Stimulated activated CD4-positive, alpha-beta T cell treated with anti-CD3 and anti-CD28 coated beads, Interleukin-2, amount 100 ng/mL, for 4 hours (primary cell): ENCODE measurements around the gene RXRA.

Experiments
- DNase-seq: peaks from one replicate; pipeline ENCODE4 v3.0.0-alpha.2; 2020; ENCODE audit warnings: low read depth

The RXRA gene

GRCh38 chr9:134355158-134355557, 28.9 kb downstream of the RXRA start:
- DNase-seq = no peak

- DNase-seq = no peak
Observed at GRCh38 chr9:134355561-134356279, 29.5 kb downstream of the RXRA start.

- no peak for DNase-seq
Observed at GRCh38 chr9:134356496-134357470, 30.5 kb downstream of the RXRA start.

- DNase-seq = no peak
Observed at GRCh38 chr9:134357631-134358025, 31.4 kb downstream of the RXRA start.

- no peak for DNase-seq
Observed at GRCh38 chr9:134358026-134358661, 31.9 kb downstream of the RXRA start.

DNA sequence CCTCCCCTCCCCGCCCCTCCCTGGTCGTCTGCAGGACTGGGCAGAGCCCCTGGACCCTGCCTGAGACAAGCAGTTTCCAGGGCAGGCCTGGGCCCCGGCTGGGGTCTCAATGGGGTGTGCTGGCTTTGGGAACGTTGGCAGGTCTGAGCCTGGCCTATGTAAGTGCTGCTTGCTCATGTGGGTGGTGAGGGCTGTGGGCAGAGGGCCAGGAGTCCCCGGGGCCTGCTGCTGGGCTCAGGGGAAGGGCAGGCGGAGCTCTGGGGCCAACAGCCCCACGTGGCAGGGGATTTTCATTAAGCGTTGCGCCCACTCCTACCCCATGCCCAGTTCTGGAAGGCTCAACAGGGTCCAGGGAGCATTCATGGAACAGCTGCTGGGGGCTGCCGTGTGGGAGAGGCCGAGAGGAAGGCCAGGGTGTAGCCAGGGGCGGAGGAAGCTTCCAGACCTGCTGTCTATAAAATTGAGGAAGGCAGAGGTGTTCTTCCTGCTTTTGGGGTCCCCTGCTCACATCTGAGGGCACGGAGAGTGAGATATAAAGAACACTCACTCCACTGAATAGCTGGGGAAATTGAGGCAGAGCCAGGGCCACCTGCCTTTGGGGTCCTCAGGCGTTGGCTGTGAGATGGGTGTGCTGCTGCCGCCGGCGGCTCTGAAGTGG, 32.5 kb downstream of the RXRA start:
- no peak for DNase-seq

DNA sequence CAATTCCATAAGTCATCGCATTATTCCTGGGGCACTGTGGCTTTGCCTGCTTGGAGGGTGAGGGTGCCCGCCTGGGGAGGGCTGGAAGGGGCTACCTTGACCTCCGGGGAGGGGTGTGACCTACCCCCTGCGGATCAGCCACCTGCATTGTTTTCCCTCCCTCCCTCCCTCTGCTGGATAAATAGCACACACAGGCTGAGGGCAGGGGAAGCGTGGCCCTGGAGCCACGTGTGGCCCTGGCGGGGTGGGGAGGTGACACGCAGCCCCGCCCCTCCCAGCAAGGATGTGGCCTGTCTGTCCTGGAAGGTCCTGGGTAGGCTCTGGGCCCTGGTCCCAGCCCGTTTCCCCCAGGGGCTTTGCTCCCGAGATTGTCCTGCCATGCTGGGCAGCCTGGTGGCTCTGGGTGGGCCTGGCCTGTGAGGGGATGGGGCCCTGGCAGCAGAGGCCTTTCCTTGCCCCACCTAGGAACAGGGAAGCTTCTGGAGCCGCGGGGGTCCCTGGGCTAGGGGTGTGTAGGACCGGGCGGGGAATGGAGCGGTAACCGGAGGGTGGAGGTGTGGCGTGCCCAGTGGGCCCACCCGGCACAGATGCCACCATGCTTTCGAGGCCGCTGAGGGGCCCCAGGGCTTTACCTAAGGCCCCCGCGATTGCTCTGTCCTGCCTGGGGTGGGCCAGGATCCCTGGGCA, 33.4 kb downstream of the RXRA start:
- DNase-seq = no peak

GRCh38 chr9:134360180-134360759, 34.0 kb downstream of the RXRA start:
- no peak for DNase-seq

DNA sequence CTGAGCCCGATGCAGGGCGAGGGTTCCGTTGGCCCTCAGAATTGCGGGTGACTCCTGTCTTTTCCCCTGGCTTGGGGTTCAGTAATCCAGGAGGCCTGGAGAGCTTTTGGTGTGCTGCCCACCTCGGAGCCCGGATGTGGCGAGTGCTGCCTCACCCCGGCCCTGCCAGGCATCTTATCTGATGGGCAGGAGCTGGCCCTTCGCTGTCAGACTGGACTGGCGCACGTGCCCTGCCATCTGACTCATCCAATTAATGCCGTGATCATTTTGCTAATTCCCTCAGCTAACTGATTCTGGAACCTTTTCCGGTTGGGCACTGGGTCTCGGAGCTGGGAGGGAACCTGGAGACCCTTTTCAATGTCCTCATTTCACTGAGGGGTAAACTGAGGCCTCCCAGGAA, 34.6 kb downstream of the RXRA start:
- no peak for DNase-seq

- DNase-seq = no peak
Observed at GRCh38 chr9:134361426-134361825, 35.2 kb downstream of the RXRA start.

- no peak for DNase-seq
Observed at GRCh38 chr9:134361843-134362414, 35.7 kb downstream of the RXRA start.

DNA sequence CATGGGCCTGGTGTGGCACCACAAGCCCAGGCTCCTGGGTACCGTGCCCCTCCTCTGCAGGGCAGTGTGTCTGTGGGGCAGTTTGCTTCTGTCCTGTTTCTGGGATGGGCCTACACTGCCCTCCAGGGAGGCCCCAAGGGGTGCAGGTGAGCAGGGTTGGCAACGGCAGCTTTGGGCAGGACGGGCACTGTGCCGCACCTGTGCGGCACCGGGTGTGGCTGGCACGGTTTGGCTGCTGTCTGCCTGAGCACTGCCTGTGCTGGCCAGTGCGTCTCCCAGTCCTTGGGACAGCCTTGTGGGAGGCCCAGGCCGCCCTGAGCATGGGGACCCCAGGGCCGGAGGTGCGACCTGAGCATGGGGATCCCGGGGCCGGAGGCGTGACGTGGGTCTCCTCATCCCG, 37.2 kb downstream of the RXRA start:
- DNase-seq = no peak

- no peak for DNase-seq
Observed at GRCh38 chr9:134364391-134365114, 38.3 kb downstream of the RXRA start.

DNA sequence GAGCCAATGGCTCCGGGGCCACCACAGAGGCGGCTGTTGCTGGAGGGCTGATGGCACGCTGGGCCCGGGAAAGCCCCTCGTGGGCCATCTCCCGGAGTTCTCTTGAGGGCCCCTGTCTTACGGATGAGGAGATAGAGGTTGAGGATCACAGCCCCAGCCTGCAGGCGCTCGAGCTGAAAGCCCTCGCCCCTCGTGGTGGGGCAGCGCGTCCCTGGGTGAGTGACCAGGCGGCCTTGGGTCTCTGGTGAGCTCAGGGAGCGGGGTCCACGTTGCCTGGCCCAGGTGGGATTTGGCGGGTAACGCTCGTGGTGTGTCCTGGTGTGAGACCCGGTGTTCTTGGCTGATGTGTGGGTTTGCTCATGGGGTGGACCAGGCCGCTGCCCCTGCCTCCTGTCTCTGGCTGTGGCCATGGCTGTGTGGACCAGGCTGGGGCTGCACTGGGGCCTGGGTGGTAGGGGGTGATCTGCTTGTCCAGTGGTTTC, 38.9 kb downstream of the RXRA start:
- DNase-seq = no peak

DNA sequence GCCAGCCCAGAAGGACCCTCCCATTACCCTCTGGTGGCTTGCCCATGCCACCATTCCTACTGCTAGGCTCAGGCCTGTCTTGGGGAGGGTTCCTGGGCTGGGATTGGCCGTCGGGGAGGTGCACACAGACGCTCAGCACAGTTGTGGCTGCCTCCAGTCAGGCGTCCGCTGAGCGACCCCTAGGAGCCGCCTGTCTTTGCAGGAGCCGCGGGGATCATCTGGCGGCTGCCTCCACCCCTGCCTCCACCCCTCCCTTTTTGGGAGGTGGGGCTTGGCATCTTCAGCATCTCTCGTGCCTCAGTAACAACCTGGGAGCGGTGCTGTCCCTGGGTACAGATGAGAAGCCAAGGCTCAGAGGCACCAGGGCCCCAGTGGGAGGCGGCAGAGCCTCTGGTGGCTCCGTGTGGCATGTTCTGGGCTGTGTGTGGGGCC, 39.6 kb downstream of the RXRA start:
- no peak for DNase-seq

GRCh38 chr9:134366223-134367031, 40.2 kb downstream of the RXRA start:
- DNase-seq = no peak

GRCh38 chr9:134367061-134367460, 40.8 kb downstream of the RXRA start:
- no peak for DNase-seq

GRCh38 chr9:134367791-134368490, 41.7 kb downstream of the RXRA start:
- DNase-seq = no peak
